Amniotic stem cell (primary cell): ENCODE data around the gene SRCAP.

ENCODE experiments used
- DNase-seq: peaks from one replicate; lab custom pipeline; 2025; lab: John Stamatoyannopoulos, UW

Gene SRCAP

DNA sequence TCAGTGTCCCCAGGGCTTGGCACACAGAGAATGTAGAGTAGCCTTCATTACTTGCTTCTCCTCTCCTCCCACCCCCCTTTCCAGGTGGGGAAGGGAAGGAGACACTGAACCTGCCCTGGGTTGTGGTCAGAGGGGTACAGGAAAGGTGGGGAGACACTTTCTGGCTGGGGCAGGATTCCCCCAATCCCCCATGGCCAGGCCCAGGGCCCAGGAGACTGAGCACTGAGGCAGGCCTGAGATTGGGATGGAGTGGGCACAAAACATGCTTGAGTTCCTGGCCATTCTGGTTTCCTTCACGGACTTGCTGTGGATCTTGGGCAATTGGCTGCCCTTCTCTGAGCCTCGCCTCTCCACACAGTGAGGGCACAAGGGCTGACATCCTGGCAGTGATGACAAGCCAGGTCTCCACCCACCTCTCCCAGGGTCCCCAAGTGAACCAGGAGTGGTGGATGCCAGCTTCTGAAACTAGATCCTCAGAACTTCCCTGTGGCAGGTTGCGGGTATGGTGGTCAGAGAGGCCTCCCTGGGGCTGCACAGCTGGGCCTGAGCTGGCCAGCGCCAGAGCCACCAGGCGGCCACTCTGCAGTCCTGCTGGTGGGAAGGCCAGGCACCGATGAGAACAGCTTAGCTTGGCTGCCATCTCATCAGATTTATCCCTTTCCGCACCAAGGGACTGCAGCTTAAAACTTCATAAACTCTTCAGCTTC, 78.8 kb downstream of the SRCAP start:
- DNase-seq, result no peak

- DNase-seq, result no peak
Observed at GRCh38 chr16:30778549-30779244, 79.7 kb downstream of the SRCAP start.

DNA sequence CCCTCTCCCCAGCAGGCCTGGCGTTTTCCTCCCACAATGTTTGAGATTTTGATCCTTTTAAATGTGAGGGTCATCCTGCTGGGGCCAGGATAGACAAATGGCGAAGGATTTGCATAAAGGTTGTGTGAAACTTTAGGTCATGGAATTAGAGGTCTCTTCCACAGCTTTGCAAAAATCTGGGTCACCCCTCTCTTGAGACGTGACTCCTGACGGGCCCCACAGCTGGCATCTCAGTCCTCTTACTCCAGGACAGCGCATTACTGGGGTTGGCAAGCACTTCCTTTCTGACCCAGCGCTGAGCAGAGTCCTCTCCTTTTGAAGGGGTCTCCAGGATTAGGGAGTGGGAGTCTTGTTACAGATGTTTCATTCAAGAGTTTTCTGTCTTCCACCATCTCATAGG, 80.6 kb downstream of the SRCAP start:
- no peak for DNase-seq

DNA sequence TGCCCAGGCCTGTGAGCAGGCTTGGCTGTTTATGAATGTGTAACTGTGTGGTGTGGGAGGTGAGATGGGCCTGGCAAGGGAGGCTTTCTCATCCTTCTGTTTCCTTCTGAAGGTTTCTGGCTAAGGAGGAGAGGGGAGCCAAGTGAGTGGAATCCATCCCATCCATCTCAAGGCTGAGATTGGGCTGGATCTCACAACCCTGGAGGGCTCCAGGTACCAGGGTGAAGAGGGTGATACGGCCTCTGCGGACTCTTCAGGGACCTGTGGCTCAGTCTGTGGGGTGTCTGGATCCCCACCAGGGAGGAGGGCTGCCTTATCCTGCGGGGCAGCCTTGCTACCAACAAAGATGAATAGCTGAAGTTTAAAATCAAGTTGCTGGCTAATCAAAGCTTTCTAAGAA, 81.0 kb downstream of the SRCAP start:
- no peak for DNase-seq

DNA sequence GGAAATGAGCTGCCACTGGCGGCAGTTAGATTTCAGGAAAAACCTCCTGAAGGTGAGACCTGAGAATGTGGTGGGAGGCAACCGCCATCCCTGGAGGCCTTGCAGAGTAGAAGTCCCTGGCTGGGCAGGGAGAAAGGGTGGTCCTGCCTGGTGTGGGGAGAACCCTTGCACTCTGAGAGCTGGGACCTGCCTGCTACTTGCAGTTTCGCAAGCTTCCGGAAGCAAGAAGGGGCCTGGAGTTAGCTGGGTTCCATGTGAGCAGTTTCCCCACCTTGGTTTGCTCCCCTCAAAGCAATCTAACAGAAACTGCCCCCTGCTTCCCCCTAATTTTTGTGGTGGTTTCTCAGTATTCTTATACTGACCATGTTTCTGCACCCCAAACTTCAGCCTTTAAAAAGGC, 81.6 kb downstream of the SRCAP start:
- no peak for DNase-seq

- no peak for DNase-seq
Observed at GRCh38 chr16:30782486-30783279, 83.7 kb downstream of the SRCAP start.

DNA sequence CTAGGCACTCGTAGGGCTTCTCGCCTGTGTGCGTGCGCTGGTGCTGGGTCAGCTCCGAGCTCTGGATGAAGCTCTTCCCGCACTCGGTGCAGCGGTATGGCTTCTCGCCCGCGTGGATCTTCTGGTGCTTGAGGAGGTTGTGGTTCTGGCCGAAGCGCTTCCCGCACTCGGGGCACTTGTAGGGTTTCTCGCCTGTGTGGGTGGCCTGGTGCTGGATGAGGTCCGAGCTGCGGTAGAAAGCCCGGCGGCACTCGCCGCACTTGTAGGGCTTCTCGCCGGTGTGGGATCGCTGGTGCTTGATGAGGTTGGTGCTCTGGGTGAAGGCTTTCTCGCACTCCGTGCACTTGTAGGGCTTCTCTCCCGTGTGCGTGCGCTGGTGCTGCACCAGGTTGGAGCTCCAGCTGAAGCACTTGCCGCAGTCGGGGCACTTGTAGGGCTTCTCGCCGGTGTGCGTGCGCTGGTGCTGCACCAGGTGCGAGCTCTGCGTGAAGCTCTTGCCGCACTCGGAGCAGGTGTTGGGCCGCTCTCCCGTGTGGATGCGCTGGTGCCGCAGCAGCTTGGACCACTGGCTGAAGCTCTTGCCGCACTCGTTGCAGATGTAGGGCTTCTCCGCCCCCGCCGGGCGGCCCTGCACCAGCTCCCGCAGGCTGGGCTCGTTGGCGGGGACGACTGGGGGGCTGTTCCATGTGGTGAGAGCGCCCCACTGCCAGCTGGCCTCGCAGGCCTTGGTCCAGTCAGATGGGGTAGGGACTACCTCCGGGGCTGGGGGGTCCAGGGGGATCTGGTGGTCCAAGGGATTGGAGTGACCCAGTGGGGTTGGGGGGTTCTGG, 84.5 kb downstream of the SRCAP start:
- DNase-seq, result no peak

DNA sequence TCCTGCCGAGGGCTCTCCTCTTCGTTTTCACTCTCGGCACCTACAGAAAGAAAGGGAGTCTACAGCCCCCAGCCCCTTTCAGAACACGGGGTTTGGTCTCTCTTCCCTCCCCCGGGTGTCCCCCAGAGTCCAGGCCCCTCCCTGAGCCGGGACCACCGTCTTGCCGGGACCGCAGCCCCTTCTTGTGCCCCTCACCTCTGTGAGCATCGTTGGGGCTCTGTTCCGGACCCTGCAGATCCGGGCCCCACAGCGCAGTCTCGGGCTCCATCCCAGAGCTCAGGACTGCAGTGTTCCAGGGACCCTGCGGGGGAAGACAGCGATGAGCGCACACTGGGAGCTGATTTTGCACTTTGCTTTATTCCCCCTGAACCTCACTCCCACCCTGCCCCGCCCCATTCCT, 85.2 kb downstream of the SRCAP start:
- DNase-seq, result no peak

- no peak for DNase-seq
Observed at GRCh38 chr16:30785126-30786106, 86.4 kb downstream of the SRCAP start.

GRCh38 chr16:30786115-30786935, 87.4 kb downstream of the SRCAP start:
- no peak for DNase-seq

- no peak for DNase-seq
Observed at GRCh38 chr16:30786936-30787612, 88.1 kb downstream of the SRCAP start, which contains the start of gene ZNF629. TSS of gene ZNF629 (minus strand) at chr16:30787205. CDS start at chr16:30784482, 2,723 bp downstream.

DNA sequence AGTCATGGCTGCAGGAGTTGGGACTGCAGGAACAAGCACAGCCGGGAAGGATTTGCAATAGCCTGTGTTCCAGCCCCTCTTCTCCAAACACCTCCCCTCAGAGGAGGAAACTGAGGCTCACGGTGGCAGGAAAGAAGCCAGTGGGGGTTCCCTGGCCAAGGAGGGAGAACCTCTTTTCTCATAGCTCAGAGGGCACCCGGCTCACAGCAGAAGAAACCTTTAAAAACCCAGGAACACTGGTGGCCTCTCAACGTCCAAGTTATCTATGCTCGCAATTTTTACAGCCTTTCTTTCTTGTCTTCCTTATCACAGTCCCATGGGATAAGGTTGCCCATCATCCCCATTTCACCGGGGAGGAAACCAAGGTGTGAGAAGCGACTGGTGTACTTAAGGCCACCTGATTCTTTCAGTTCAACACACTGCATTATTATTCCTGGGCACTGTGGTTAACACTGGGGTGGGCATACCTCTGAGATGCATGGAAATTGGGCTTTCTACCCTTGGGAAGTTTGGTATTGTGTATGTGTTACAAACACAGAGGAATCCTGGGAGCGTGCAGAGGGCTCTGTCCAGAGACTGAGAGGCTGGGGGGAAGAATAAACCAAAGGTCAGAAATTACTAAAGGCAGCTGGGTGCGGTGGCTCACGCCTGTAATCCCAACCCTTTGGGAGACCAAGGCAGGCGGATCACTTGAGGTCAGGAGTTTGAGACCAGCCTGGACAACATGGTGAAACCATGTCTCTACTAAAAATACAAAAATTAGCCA, 88.8 kb downstream of the SRCAP start:
- DNase-seq, result no peak
